ENCODE data around the gene KCNJ8.
"Not testable (repeated sequence)": the region's sequence is repeated elsewhere in the genome, so short reads cannot be mapped to it uniquely, and the experiment has no call there.

The KCNJ8 gene

GRCh38 chr12:21786041-21786531, 11.6 kb upstream of the KCNJ8 start:
- DNase-seq (ENCODE audit: low read depth), result no peak
- no peak overlapping the region for H3K4me3 ChIP-seq (ENCODE audit: low read depth, low read length)
- TF ChIP-seq CTCF (IDR thresholded peaks at IDR 0.05; ENCODE audit: low read depth, low read length, missing control alignments), result no peak
- in situ Hi-C loops (cut with HindIII; ENCODE audit: low sequenced_read_pairs), result no loop called here

- in situ Hi-C loops (cut with HindIII; ENCODE audit: low sequenced_read_pairs); DNase-seq (ENCODE audit: low read depth); H3K4me3 ChIP-seq (ENCODE audit: low read depth, low read length): not testable (repeated sequence)
These were observed 8.2 kb upstream of the KCNJ8 start for GRCh38 chr12:21782723-21783122.

GRCh38 chr12:21780786-21781185, 6.3 kb upstream of the KCNJ8 start:
- DNase-seq (ENCODE audit: low read depth), result no peak
- in situ Hi-C loops (cut with HindIII; ENCODE audit: low sequenced_read_pairs), result no loop called here
- no peak for TF ChIP-seq CTCF (IDR thresholded peaks at IDR 0.05; ENCODE audit: low read depth, low read length, missing control alignments)
- H3K4me3 ChIP-seq (ENCODE audit: low read depth, low read length), result no peak overlapping the region

GRCh38 chr12:21776175-21776574, 1.7 kb upstream of the KCNJ8 start:
- DNase-seq (ENCODE audit: low read depth), result no peak
- no peak for TF ChIP-seq CTCF (IDR thresholded peaks at IDR 0.05; ENCODE audit: low read depth, low read length, missing control alignments)
- in situ Hi-C loops (cut with HindIII; ENCODE audit: low sequenced_read_pairs), result no loop called here
- H3K4me3 ChIP-seq (ENCODE audit: low read depth, low read length), result no peak overlapping the region

GRCh38 chr12:21775133-21775820, 771 bp upstream of the KCNJ8 start:
- H3K4me3 ChIP-seq (ENCODE audit: low read depth, low read length), result peak overlapping the region; percentile 59
- in situ Hi-C loops (cut with HindIII; ENCODE audit: low sequenced_read_pairs), result no loop called here
- DNase-seq (ENCODE audit: low read depth), result no peak
- no peak for TF ChIP-seq CTCF (IDR thresholded peaks at IDR 0.05; ENCODE audit: low read depth, low read length, missing control alignments)

GRCh38 chr12:21773806-21774205, 700 bp downstream of the KCNJ8 start:
- in situ Hi-C loops (cut with HindIII; ENCODE audit: low sequenced_read_pairs), result no loop called here
- peak overlapping the region; percentile 59 for H3K4me3 ChIP-seq (ENCODE audit: low read depth, low read length)
- no peak for TF ChIP-seq CTCF (IDR thresholded peaks at IDR 0.05; ENCODE audit: low read depth, low read length, missing control alignments)
- no peak for DNase-seq (ENCODE audit: low read depth)

GRCh38 chr12:21773263-21773741, 1.2 kb downstream of the KCNJ8 start:
- no peak for DNase-seq (ENCODE audit: low read depth)
- peak overlapping the region; percentile 59 for H3K4me3 ChIP-seq (ENCODE audit: low read depth, low read length)
- in situ Hi-C loops (cut with HindIII; ENCODE audit: low sequenced_read_pairs), result no loop called here

More at GRCh38 chr12:21773263-21773741, 1.2 kb downstream of the KCNJ8 start:
- peak; percentile 41 for TF ChIP-seq CTCF (IDR thresholded peaks at IDR 0.05; ENCODE audit: low read depth, low read length, missing control alignments)

All from astrocyte of the cerebellum (primary cell).